Natural killer cell (primary cell): Measurements from ENCODE around the gene GRIA2. TPM values are rescaled to one million over a fixed set of nuclear protein-coding genes. Genes with fewer than 3 reads are reported as not detected.

Experiments
- ATAC-seq, 3 donors: fragments of 150-1000 bp in 2 of 3; fragments of 200-7000 bp in 1 of 3; cut with Tn5 transposase; 1 replicate in 1 of 3; 2 replicates in 2 of 3; pipeline ENCODE4 v1.10.0; 2021; ENCODE audit warnings: mild to moderate bottlenecking in 2 of 3, moderate library complexity in 2 of 3
- DNase-seq, 2 donors: peaks; one replicate each; pipeline versions ENCODE4 v3.0.0 to v3.0.0-alpha.2; 2013 to 2021; ENCODE audit warnings: mixed read lengths in 1 of 2
- H3K27ac ChIP-seq: one replicate; pipeline ENCODE4 v1.5.1; 2013; ENCODE audit warnings: mild to moderate bottlenecking, low read length
- H3K27me3 ChIP-seq: one replicate; pipeline ENCODE4 v1.6.1; 2013; ENCODE audit warnings: low read length; ENCODE audit not compliant: control insufficient read depth, insufficient read depth
- H3K36me3 ChIP-seq: one replicate; pipeline ENCODE4 v1.6.1; 2013; ENCODE audit warnings: low read length; ENCODE audit not compliant: control insufficient read depth, insufficient read depth
- H3K4me1 ChIP-seq: one replicate; pipeline ENCODE4 v1.6.1; 2013; ENCODE audit warnings: low read length; ENCODE audit not compliant: control insufficient read depth, insufficient read depth
- H3K4me3 ChIP-seq: one replicate; pipeline ENCODE4 v1.5.1; 2013; ENCODE audit warnings: low read length
- H3K9me3 ChIP-seq: one replicate; pipeline ENCODE4 v1.6.1; 2013; ENCODE audit warnings: low read length; ENCODE audit not compliant: control insufficient read depth, insufficient read depth
- H3K27ac Mint-ChIP-seq, 2 donors: one replicate each; pipeline ENCODE4 v1.8.0; 2022; ENCODE audit warnings: mild to moderate bottlenecking in 2 of 2, mixed read lengths in 2 of 2, moderate library complexity in 1 of 2
- H3K27me3 Mint-ChIP-seq, 2 donors: one replicate each; pipeline ENCODE4 v1.8.0; 2022; ENCODE audit warnings: low read depth in 2 of 2, mixed read lengths in 2 of 2
- H3K36me3 Mint-ChIP-seq: one replicate; pipeline ENCODE4 v1.8.0; 2022; ENCODE audit warnings: mixed read lengths
- H3K4me1 Mint-ChIP-seq, 2 donors: one replicate each; pipeline ENCODE4 v1.8.0; 2022; ENCODE audit warnings: mixed read lengths in 2 of 2
- H3K4me3 Mint-ChIP-seq: one replicate; pipeline ENCODE4 v1.8.0; 2022; ENCODE audit warnings: mild to moderate bottlenecking, moderate library complexity, mixed read lengths
- H3K9me3 Mint-ChIP-seq, 2 donors: one replicate each; pipeline ENCODE4 v1.8.0; 2022; ENCODE audit warnings: mixed read lengths in 2 of 2
- CTCF ChIP-seq: fragments of 200-600 bp; IDR thresholded peaks from one replicate; pipeline ENCODE4 v1.8.0; 2022; ENCODE audit warnings: antibody characterized with exemption
- WGBS: methylation state at CpG from one replicate; pipeline ENCODE4 v1.1.7; 2013; ENCODE audit warnings: missing lambda C conversion rate; ENCODE audit not compliant: insufficient coverage; 5-methylcytosine and 5-hydroxymethylcytosine counted together
- intact Hi-C: fragments of 100-400 bp; cut with micrococcal nuclease; formaldehyde crosslinking; loops from one replicate; pipeline ENCODE4 v1.14.2; 2022
- total RNA-seq, 4 donors: library from RNA; stranded (reverse); fragments of 120-200 nt in 1 of 4; gene quantifications; one replicate each; pipeline versions ENCODE4 v1.2.3 to v1.2.4, GENCODE V29; 2013 to 2022

GRIA2 gene
- total RNA-seq, 3 donors from 2014 or later (not counting 1 experiment from before 2014, with no cell fraction given): not detected

DNA sequence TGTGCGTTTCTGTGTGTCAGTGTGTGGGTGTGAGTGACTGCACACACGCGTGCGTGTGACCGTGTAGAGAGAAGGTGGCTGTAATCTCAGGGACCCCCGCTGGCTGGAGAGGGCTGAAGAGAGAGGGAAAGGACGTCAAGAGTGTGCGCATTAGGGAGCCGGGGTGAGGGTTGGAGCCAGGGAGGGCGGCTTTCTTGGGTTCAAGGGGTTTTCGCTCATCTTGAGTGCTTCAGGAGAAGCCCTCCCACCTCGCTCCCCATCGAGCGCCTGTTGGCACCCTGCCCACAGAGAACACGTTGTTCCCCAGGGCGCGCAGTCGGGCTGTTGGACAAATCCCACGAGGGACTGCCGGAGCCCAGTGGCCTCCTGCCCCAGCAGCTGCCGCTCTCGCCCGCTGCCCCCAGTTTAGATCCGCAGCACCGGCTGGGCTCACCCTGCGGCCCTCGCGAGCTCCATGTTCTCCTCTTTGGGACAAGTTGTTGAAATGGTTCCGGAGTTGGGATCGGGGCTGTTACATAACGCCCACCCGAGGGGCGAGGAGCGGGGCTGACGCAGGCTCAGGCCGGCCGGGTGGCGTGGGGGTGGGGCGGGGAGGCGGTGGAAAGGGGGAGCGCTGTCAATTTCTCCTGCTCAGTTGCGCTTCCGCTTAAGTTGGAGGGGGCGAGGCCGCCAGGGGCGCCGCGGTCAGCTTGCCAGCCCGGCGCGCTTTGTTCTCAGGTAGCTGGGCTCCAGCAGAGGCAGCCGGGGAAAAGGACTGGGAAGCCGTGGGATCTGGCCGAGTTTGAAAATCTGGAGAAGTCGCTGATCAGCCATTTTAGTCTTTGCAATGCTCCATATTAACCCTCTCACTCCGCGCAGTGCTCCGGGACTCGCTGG is 1.6 kb downstream of the GRIA2 start:
- Histone ChIP-seq H3K9me3 (peaks cover 18% of the 10 kb centered on the region), H3K4me3 (no peak overlapping the region), H3K4me1 (no peaks in the 10 kb centered on the region), H3K36me3 (no peaks in the 10 kb centered on the region), H3K27ac (no peak overlapping the region), H3K27me3 (peaks cover 7% of the 10 kb centered on the region)
- TF ChIP-seq CTCF: no peak
- ATAC-seq (no peak), DNase-seq (no peak)
- Mint-ChIP-seq H3K27me3 (peaks cover 7 to 23% of the 10 kb centered on the region in 2 donors), H3K36me3 (peaks cover 8% of the 10 kb centered on the region), H3K27ac (no peak overlapping the region), H3K4me3 (no peak overlapping the region), H3K4me1 (no peaks in the 10 kb centered on the region), H3K9me3 (peaks cover 7 to 9% of the 10 kb centered on the region in 2 donors)
- 11% methylated on average over 59 of the region's 59 CpGs for WGBS
- intact Hi-C loops: no loop called here

GRCh38 chr4:157222771-157223160 is 2.2 kb downstream of the GRIA2 start:
- no peak for TF ChIP-seq CTCF
- peaks cover 8% of the 10 kb centered on the region for H3K36me3 Mint-ChIP-seq

DNA sequence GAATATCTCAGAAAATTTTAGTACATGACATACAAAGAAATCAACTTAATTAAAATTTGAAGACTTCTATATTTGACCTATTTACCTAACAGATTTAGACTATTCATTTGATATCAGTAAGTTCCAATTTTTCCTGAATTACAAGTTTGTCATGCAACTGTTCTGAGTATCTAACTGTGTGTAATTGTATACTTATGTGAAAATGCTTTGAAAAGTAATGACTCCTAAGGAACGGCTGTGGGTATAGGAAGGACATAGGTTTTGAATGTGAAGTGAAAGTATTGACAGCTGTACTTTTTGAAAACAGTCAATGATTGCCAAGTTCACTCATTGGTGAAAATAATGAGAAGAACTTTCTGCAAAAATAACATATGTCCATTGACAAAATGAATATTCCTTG is 2.9 kb downstream of the GRIA2 start:
- ATAC-seq (no peak), DNase-seq (no peak)
- Mint-ChIP-seq H3K27me3 (peaks cover 7 to 23% of the 10 kb centered on the region in 2 donors), H3K9me3 (peaks cover 7 to 9% of the 10 kb centered on the region in 2 donors), H3K4me1 (no peaks in the 10 kb centered on the region), H3K27ac (no peak overlapping the region), H3K36me3 (peaks cover 8% of the 10 kb centered on the region), H3K4me3 (no peak overlapping the region)
- Histone ChIP-seq H3K4me1 (no peaks in the 10 kb centered on the region), H3K36me3 (no peaks in the 10 kb centered on the region), H3K9me3 (peaks cover 18% of the 10 kb centered on the region), H3K27ac (no peak overlapping the region), H3K4me3 (no peak overlapping the region), H3K27me3 (peaks cover 7% of the 10 kb centered on the region)
- WGBS: 90% methylated on average over 1 of the region's 1 CpG
- intact Hi-C loops: no loop called here
- TF ChIP-seq CTCF: no peak

More at GRCh38 chr4:157222771-157223160, 2.2 kb downstream of the GRIA2 start:
- 15% methylated on average over 15 of the region's 15 CpGs for WGBS
- DNase-seq (no peak), ATAC-seq (no peak)
- no peaks in the 10 kb centered on the region for H3K4me1 Mint-ChIP-seq
- peaks cover 7 to 9% of the 10 kb centered on the region in 2 donors for H3K9me3 Mint-ChIP-seq
- no peaks in the 10 kb centered on the region for H3K4me1 ChIP-seq
- intact Hi-C loops: no loop called here
- no peak overlapping the region for H3K27ac Mint-ChIP-seq
- peaks cover 18% of the 10 kb centered on the region for H3K9me3 ChIP-seq
- peaks cover 7% of the 10 kb centered on the region for H3K27me3 ChIP-seq
- H3K36me3 ChIP-seq: no peaks in the 10 kb centered on the region
- H3K4me3 Mint-ChIP-seq: no peak overlapping the region
- H3K27ac ChIP-seq: no peak overlapping the region
- H3K4me3 ChIP-seq: no peak overlapping the region
- peaks cover 7 to 23% of the 10 kb centered on the region in 2 donors for H3K27me3 Mint-ChIP-seq
